GM21576 (cell line): ENCODE measurements around the gene PRKD1.
"Not testable (repeated sequence)": the region's sequence is repeated elsewhere in the genome, so short reads cannot be mapped to it uniquely, and the experiment has no call there.

Experiments
- ATAC-seq: cut with Tn5 transposase; IDR thresholded peaks from one replicate; pipeline ENCODE4 v1.9.1; 2021; ENCODE audit warnings: mild to moderate bottlenecking, moderate library complexity; ENCODE audit not compliant: unreplicated experiment

Gene PRKD1

GRCh38 chr14:29749829-29750228 is 177.8 kb downstream of the PRKD1 start:
- ATAC-seq = no peak

GRCh38 chr14:29749327-29749726 is 178.3 kb downstream of the PRKD1 start:
- no peak for ATAC-seq

GRCh38 chr14:29745863-29746262 is 181.8 kb downstream of the PRKD1 start:
- no peak for ATAC-seq

- no peak for ATAC-seq
Observed at GRCh38 chr14:29743531-29743930, 184.1 kb downstream of the PRKD1 start.

GRCh38 chr14:29741909-29742401 is 185.7 kb downstream of the PRKD1 start:
- ATAC-seq = no peak

- no peak for ATAC-seq
Observed at GRCh38 chr14:29740491-29740890, 187.2 kb downstream of the PRKD1 start.

GRCh38 chr14:29738950-29739349 is 188.7 kb downstream of the PRKD1 start:
- no peak for ATAC-seq

GRCh38 chr14:29738056-29738455 is 189.6 kb downstream of the PRKD1 start:
- no peak for ATAC-seq

GRCh38 chr14:29735459-29735858 is 192.2 kb downstream of the PRKD1 start:
- ATAC-seq = no peak

- ATAC-seq = no peak
Observed at GRCh38 chr14:29734732-29735131, 192.9 kb downstream of the PRKD1 start.

- not testable (repeated sequence) for ATAC-seq
Observed at GRCh38 chr14:29726560-29727331, 200.9 kb downstream of the PRKD1 start.

- no peak for ATAC-seq
Observed at GRCh38 chr14:29724991-29725390, 202.7 kb downstream of the PRKD1 start.

GRCh38 chr14:29722831-29723230 is 204.8 kb downstream of the PRKD1 start:
- no peak for ATAC-seq

- ATAC-seq = no peak
Observed at GRCh38 chr14:29721586-29721985, 206.1 kb downstream of the PRKD1 start.

- ATAC-seq = no peak
Observed at GRCh38 chr14:29717901-29718300, 209.7 kb downstream of the PRKD1 start.

GRCh38 chr14:29716150-29716549 is 211.5 kb downstream of the PRKD1 start:
- no peak for ATAC-seq

- ATAC-seq = no peak
Observed at GRCh38 chr14:29712601-29713000, 215.0 kb downstream of the PRKD1 start.

GRCh38 chr14:29710015-29710414 is 217.6 kb downstream of the PRKD1 start:
- no peak for ATAC-seq

GRCh38 chr14:29709490-29709889 is 218.2 kb downstream of the PRKD1 start:
- ATAC-seq = no peak

- no peak for ATAC-seq
Observed at GRCh38 chr14:29706700-29707099, 220.9 kb downstream of the PRKD1 start.

- ATAC-seq = no peak
Observed at GRCh38 chr14:29705801-29706200, 221.8 kb downstream of the PRKD1 start.

- not testable (repeated sequence) for ATAC-seq
Observed at GRCh38 chr14:29689597-29689996, 238.1 kb downstream of the PRKD1 start.

- ATAC-seq = no peak
Observed at GRCh38 chr14:29687866-29688265, 239.8 kb downstream of the PRKD1 start.
